ENCODE results near the gene DISP2.

DNA sequence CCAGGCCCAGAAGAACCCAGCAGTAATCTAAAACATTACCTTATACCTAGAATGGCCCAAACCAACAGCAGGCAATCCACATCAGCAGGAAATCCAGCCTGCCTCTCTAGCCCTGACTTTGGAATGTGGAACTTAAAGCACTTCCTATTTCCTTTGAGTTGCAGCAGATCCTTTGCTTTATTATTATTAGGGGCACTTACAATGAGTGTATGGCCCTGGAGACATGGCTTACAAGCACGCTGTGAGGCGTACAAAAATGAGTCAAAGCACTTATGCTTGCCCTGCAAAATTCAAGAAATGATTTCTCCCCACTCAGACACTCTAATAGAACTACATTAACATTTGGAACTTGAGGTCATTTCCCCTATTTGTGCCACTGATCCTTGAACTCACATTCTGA lies 15.0 kb downstream of the DISP2 start:
- no peak for TF ChIP-seq EZH2 (IDR thresholded peaks at IDR 0.05; ENCODE audit: borderline replicate concordance, low read depth, low read length, poor library complexity, severe bottlenecking)
- TF ChIP-seq, protein P1, sequence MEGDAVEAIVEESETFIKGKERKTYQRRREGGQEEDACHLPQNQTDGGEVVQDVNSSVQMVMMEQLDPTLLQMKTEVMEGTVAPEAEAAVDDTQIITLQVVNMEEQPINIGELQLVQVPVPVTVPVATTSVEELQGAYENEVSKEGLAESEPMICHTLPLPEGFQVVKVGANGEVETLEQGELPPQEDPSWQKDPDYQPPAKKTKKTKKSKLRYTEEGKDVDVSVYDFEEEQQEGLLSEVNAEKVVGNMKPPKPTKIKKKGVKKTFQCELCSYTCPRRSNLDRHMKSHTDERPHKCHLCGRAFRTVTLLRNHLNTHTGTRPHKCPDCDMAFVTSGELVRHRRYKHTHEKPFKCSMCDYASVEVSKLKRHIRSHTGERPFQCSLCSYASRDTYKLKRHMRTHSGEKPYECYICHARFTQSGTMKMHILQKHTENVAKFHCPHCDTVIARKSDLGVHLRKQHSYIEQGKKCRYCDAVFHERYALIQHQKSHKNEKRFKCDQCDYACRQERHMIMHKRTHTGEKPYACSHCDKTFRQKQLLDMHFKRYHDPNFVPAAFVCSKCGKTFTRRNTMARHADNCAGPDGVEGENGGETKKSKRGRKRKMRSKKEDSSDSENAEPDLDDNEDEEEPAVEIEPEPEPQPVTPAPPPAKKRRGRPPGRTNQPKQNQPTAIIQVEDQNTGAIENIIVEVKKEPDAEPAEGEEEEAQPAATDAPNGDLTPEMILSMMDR (conservative IDR thresholded peaks at IDR 0.05; ENCODE audit: low read depth, low read length), result no peak

All from A673 (cell line).